ENCODE data around the gene SAT2. TPM values are rescaled to one million over a fixed set of nuclear protein-coding genes. Genes with fewer than 3 reads are reported as not detected.

SAT2 gene
- total and polyA plus RNA-seq, 2 of the 13 experiments (the other 11 are each of a cell fraction or from before 2014, with no cell fraction given), result 37.6 to 93.7 TPM

- TF ChIP-seq PAXIP1 (CRISPR knock-in tag; conservative IDR thresholded peaks at IDR 0.05), result peak; percentile 81
- TF ChIP-seq ZEB1 (IDR thresholded peaks at IDR 0.05; ENCODE audit: insufficient replicate concordance, low read depth), result peak; percentile 66
- no peak for TF ChIP-seq RNF219 (CRISPR knock-in tag; IDR thresholded peaks at IDR 0.05)
- TF ChIP-seq ZNF576 (CRISPR knock-in tag; IDR thresholded peaks at IDR 0.05), result no peak
- TF ChIP-seq ZNF430 (CRISPR knock-in tag; IDR thresholded peaks at IDR 0.05), result peak; percentile 81; the same call in 1 of the 2 replicates
- TF ChIP-seq CTCF (CRISPR knock-in tag; IDR thresholded peaks at IDR 0.05), result 0 out of 2 replicates have a peak, but pooled peaks have one; percentile 12
- no peak for TF ChIP-seq ZSCAN5A (CRISPR knock-in tag; IDR thresholded peaks at IDR 0.05; ENCODE audit: borderline replicate concordance)
- no peak for TF ChIP-seq SNAPC2 (CRISPR knock-in tag; IDR thresholded peaks at IDR 0.05)
- peak; percentile 67 for TF ChIP-seq MAZ (IDR thresholded peaks at IDR 0.05; ENCODE audit: borderline replicate concordance, low read depth, low read length)
- peak; percentile 71; the same call in 1 of the 2 replicates for TF ChIP-seq MAZ (CRISPR knock-in tag; IDR thresholded peaks at IDR 0.05; ENCODE audit: low read depth)
- no peak for TF ChIP-seq ZFAT (CRISPR knock-in tag; conservative IDR thresholded peaks at IDR 0.05)
- TF ChIP-seq JARID2 (CRISPR knock-in tag; IDR thresholded peaks at IDR 0.05; ENCODE audit: insufficient replicate concordance), result no peak
- peak; percentile 86 for TF ChIP-seq PHF21A (CRISPR knock-in tag; IDR thresholded peaks at IDR 0.05)
- TF ChIP-seq ZSCAN12 (CRISPR knock-in tag; IDR thresholded peaks at IDR 0.05), result no peak
- peak; percentile 53; the same call in 1 of the 2 replicates for TF ChIP-seq ZNF777 (CRISPR knock-in tag; IDR thresholded peaks at IDR 0.05)
- no peak for TF ChIP-seq ZNF678 (CRISPR knock-in tag; IDR thresholded peaks at IDR 0.05)
- TF ChIP-seq HOXA3 (CRISPR knock-in tag; IDR thresholded peaks at IDR 0.05), result peak; percentile 82
- TF ChIP-seq NFKB2 (CRISPR knock-in tag; IDR thresholded peaks at IDR 0.05; ENCODE audit: borderline replicate concordance), result peak; percentile 66; the same call in 1 of the 2 replicates
- no peak for TF ChIP-seq ZNF558 (CRISPR knock-in tag; IDR thresholded peaks at IDR 0.05; ENCODE audit: borderline replicate concordance)
- TF ChIP-seq NFRKB (IDR thresholded peaks at IDR 0.05), result no peak
Measured at GRCh38 chr17:7627250-7628121, at the start of gene SAT2 (continued).

All from HepG2 (cell line).